Measurements from ENCODE around the gene NLRP7.

- TF ChIP-seq CTCF (IDR thresholded peaks at IDR 0.05) = no peak
- no peak for TF ChIP-seq POLR2A (IDR thresholded peaks at IDR 0.05)
These were observed 65.4 kb downstream of the NLRP7 start for GRCh38 chr19:54881884-54882283.
